Aorta (tissue), 5 donors: Measurements from ENCODE around the gene ZNF280D. TPM values are rescaled to one million over a fixed set of nuclear protein-coding genes. Genes with fewer than 3 reads are reported as not detected.
A peak's percentile ranks its signal among the peaks of the same experiment; 100 is the strongest.

Experiments used
- ATAC-seq: fragments of 200-7000 bp; cut with Tn5 transposase; one replicate; pipeline ENCODE4 v1.9.1; 2022; ENCODE audit warnings: moderate library complexity; ENCODE audit not compliant: low FRiP score
- DNase-seq, 2 donors: peaks; one replicate each; pipeline ENCODE4 v3.0.0-alpha.2; 2020
- H3K27ac ChIP-seq, 2 donors: one replicate each; pipeline ENCODE4 v1.5.1; 2013; ENCODE audit warnings: low read length in 2 of 2, mild to moderate bottlenecking in 2 of 2, moderate library complexity in 2 of 2, control low read depth in 1 of 2, inconsistent platforms in 1 of 2, low read depth in 1 of 2
- H3K27me3 ChIP-seq, 2 donors: one replicate each; pipeline ENCODE4 v1.6.1; 2013; ENCODE audit warnings: control low read depth in 1 of 2, low read length in 1 of 2, mild to moderate bottlenecking in 1 of 2, moderate library complexity in 1 of 2; ENCODE audit not compliant: insufficient read depth in 2 of 2, control insufficient read depth in 1 of 2
- H3K36me3 ChIP-seq, 2 donors: one replicate each; pipeline ENCODE4 v1.6.1; 2013; ENCODE audit warnings: control low read depth in 1 of 2, low read length in 1 of 2, mild to moderate bottlenecking in 1 of 2; ENCODE audit not compliant: insufficient read depth in 2 of 2, control insufficient read depth in 1 of 2
- H3K4me1 ChIP-seq, 2 donors: one replicate each; pipeline ENCODE4 v1.6.1; 2013; ENCODE audit warnings: low read length in 2 of 2, control low read depth in 1 of 2, mild to moderate bottlenecking in 1 of 2, moderate library complexity in 1 of 2; ENCODE audit not compliant: insufficient read depth in 2 of 2, control insufficient read depth in 1 of 2
- H3K4me3 ChIP-seq, 2 donors: one replicate each; pipeline ENCODE4 v1.5.1; 2013; ENCODE audit warnings: low read length in 2 of 2, control low read depth in 1 of 2, mild to moderate bottlenecking in 1 of 2
- H3K9me3 ChIP-seq: one replicate; pipeline ENCODE4 v1.6.1; 2013; ENCODE audit warnings: mild to moderate bottlenecking, low read length; ENCODE audit not compliant: control insufficient read depth
- WGBS, 2 donors: extraction: QIAGEN DNeasy Blood & Tissue Kit; methylation state at CpG; one replicate each; pipeline ENCODE4 v1.1.7; 2013; 5-methylcytosine and 5-hydroxymethylcytosine counted together
- intact Hi-C, 2 donors: fragments of 100-400 bp; cut with DNase I; formaldehyde crosslinking; loops; one replicate each; pipeline versions ENCODE4 v1.14.2 to v1.15.0; 2022
- polyA plus RNA-seq, 2 donors: library from polyadenylated mRNA; stranded (reverse); fragments of 200-250 nt; gene quantifications; one replicate each; pipeline ENCODE4 v1.2.3, GENCODE V29; 2013
- total RNA-seq, 2 donors: library from RNA; stranded (reverse); fragmentation: NEBNext Ultra II Directional; extraction: Animal tissue kit (Norgen Biotek cat#: 25700); gene quantifications; one replicate each; pipeline ENCODE4 v1.2.1, GENCODE V29; 2021
- donor health status: healthy with polysubstance abuse.
- donor health status: Bipolar disorder and iron deficiency.
- donor health status: DM: no; HTN: no; CAD: no.
- donor health status: DM: no; HTN: no; CAD: no.
- donor health status: DM: yes; HTN: yes; CAD: no.

ZNF280D gene
- total and polyA plus RNA-seq, 4 donors = 15.0 to 90.8 (median 45.0) TPM

GRCh38 chr15:56739474-56739873 lies 6.2 kb upstream of the ZNF280D start:
- no peak for ATAC-seq
- no peaks in the 10 kb centered on the region for H3K27me3 ChIP-seq
- 83 to 90% methylated on average over 4 of the region's 4 CpGs for WGBS, 2 donors
- intact Hi-C loops = loop anchor here in 1 of 2 donors (10.0 kb wide), 1 partner anchor 55 kb away; no protein-coding TSS in a partner anchor
- H3K4me3 ChIP-seq = no peak overlapping the region
- H3K9me3 ChIP-seq = no peaks in the 10 kb centered on the region
- DNase-seq = no peak
- H3K36me3 ChIP-seq = no peaks in the 10 kb centered on the region
- H3K4me1 ChIP-seq = no peaks in the 10 kb centered on the region
- H3K27ac ChIP-seq = no peak overlapping the region

DNA sequence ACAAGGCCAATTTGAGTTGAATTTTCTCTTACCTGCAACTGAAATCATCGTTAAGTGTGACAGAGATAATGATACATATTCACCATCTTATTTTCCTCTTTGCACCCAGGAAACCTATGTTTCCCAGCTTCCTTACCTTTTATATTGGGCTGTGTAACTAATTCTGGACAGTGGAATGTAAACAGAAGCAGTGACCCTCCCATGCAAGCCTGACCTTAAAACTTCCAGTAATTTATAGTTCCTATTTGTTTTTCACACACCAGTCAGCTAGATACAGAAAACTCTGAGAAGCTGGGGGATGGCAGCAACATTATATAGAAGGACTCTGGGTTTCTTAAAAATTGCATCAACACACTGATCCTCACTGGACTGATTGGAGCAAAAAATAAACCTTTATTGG lies 4.5 kb upstream of the ZNF280D start:
- Histone ChIP-seq H3K4me3 (no peak overlapping the region), H3K36me3 (no peaks in the 10 kb centered on the region), H3K27me3 (no peaks in the 10 kb centered on the region), H3K27ac (no peak overlapping the region), H3K9me3 (no peaks in the 10 kb centered on the region), H3K4me1 (no peaks in the 10 kb centered on the region)
- ATAC-seq (no peak), DNase-seq (no peak)
- WGBS, 2 donors = 92 to 97% methylated on average over 1 of the region's 1 CpG
- intact Hi-C loops = loop anchor here in 1 of 2 donors (10.0 kb wide), 1 partner anchor 57 kb away; no protein-coding TSS in a partner anchor

GRCh38 chr15:56736881-56737707 lies 3.8 kb upstream of the ZNF280D start:
- no peaks in the 10 kb centered on the region for H3K36me3 ChIP-seq
- no peak overlapping the region for H3K4me3 ChIP-seq
- no peaks in the 10 kb centered on the region for H3K4me1 ChIP-seq
- no peak overlapping the region for H3K27ac ChIP-seq
- no peaks in the 10 kb centered on the region for H3K9me3 ChIP-seq
- WGBS, 2 donors = 73% methylated on average over 5 of the region's 5 CpGs
- H3K27me3 ChIP-seq = no peaks in the 10 kb centered on the region
- no peak for DNase-seq
- intact Hi-C loops = loop anchor here in 1 of 2 donors (10.0 kb wide), 1 partner anchor 58 kb away; no protein-coding TSS in a partner anchor
- no peak for ATAC-seq

DNA sequence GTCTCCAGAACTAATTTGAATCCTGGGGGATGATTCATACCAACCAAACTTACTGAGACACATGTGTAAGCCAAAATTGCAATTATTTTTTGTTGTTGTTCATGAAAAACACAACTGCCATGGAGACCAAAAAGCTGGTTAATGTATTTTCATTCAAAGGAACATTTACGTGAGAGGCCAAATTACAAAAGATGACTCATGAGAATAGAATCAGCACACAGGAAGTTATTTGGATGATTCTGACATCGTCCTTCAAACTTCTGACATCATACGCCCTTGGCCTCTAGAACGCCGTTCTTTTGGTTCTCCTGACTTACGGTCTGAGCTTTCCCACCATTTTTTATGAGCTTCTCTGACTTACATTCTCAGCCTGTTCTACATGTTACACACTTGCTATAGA lies 3.0 kb upstream of the ZNF280D start:
- Histone ChIP-seq H3K9me3 (no peaks in the 10 kb centered on the region), H3K4me3 (no peak overlapping the region), H3K4me1 (peaks cover under 1 to 3% of the 10 kb centered on the region in 2 donors), H3K36me3 (no peaks in the 10 kb centered on the region), H3K27ac (no peak overlapping the region), H3K27me3 (no peaks in the 10 kb centered on the region)
- 31 to 39% methylated on average over 6 of the region's 6 CpGs for WGBS, 2 donors
- DNase-seq = no peak
- ATAC-seq = no peak
- intact Hi-C loops = loop anchor here in 1 of 2 donors (10.0 kb wide), 1 partner anchor 58 kb away; no protein-coding TSS in a partner anchor

GRCh38 chr15:56735589-56735988 lies 2.3 kb upstream of the ZNF280D start:
- intact Hi-C loops = loop anchor here in 1 of 2 donors (10.0 kb wide), 1 partner anchor 59 kb away; no protein-coding TSS in a partner anchor
- no peaks in the 10 kb centered on the region for H3K36me3 ChIP-seq
- H3K27ac ChIP-seq = no peak overlapping the region
- ATAC-seq = no peak
- peaks cover 3 to 4% of the 10 kb centered on the region in 2 donors for H3K4me1 ChIP-seq
- no peaks in the 10 kb centered on the region for H3K27me3 ChIP-seq
- DNase-seq = no peak
- no peaks in the 10 kb centered on the region for H3K9me3 ChIP-seq
- WGBS, 2 donors = 59 to 61% methylated on average over 3 of the region's 3 CpGs
- no peak overlapping the region for H3K4me3 ChIP-seq

DNA sequence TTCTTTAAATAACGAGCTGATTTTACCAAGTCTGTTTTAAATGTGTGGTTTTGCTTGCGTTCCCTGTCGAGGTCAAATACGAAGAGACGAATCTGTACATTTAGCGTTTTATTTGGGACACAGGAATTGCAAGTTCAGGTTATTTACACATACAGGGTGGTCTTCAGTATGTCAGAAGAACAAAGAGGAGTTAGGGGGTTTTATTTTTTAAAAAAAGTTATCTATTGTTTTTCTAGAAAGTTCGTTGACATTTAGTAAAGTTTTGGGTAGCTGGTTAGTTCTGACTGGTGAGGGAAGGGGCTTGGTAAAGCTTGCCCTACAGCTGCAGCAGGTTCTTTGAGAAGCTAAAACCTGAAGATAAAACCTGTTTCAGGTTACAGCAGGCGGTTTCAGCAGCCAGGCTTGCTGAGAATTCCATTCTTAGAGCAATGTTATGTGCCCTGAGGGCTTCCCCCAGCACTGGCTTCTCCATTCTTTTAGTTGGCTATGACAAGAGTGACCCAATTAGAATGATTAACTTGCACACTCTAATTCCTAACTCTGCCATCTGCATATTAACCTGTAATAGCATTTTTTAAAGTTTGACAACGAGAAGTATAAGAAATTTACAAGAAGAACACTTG lies 815 bp upstream of the ZNF280D start:
- Histone ChIP-seq H3K27ac (no peak overlapping the region), H3K9me3 (no peaks in the 10 kb centered on the region), H3K4me3 (no peak overlapping the region), H3K4me1 (peaks cover 3 to 4% of the 10 kb centered on the region in 2 donors), H3K36me3 (no peaks in the 10 kb centered on the region), H3K27me3 (no peaks in the 10 kb centered on the region)
- intact Hi-C loops = loop anchor here in 1 of 2 donors (5.0 to 10.0 kb wide), 2 partner anchors 61 to 153 kb away; no protein-coding TSS in a partner anchor
- 87 to 89% methylated on average over 9 of the region's 9 CpGs for WGBS, 2 donors
- no peak for ATAC-seq
- no peak for DNase-seq

GRCh38 chr15:56732886-56733135 lies 498 bp downstream of the ZNF280D start:
- H3K4me1 ChIP-seq = peaks cover 3 to 4% of the 10 kb centered on the region in 2 donors
- H3K27me3 ChIP-seq = no peaks in the 10 kb centered on the region
- no peak for ATAC-seq
- peak overlapping the region; percentile 74 to 86 for H3K4me3 ChIP-seq
- intact Hi-C loops = loop anchor here in 1 of 2 donors (5.0 to 10.0 kb wide), 2 partner anchors 62 to 154 kb away; no protein-coding TSS in a partner anchor
- no peaks in the 10 kb centered on the region for H3K36me3 ChIP-seq
- H3K9me3 ChIP-seq = no peaks in the 10 kb centered on the region
- peak overlapping the region; percentile 96 to 100 for H3K27ac ChIP-seq
- DNase-seq = no peak
- WGBS, 2 donors = 0 to 2% methylated on average over 8 of the region's 8 CpGs

DNA sequence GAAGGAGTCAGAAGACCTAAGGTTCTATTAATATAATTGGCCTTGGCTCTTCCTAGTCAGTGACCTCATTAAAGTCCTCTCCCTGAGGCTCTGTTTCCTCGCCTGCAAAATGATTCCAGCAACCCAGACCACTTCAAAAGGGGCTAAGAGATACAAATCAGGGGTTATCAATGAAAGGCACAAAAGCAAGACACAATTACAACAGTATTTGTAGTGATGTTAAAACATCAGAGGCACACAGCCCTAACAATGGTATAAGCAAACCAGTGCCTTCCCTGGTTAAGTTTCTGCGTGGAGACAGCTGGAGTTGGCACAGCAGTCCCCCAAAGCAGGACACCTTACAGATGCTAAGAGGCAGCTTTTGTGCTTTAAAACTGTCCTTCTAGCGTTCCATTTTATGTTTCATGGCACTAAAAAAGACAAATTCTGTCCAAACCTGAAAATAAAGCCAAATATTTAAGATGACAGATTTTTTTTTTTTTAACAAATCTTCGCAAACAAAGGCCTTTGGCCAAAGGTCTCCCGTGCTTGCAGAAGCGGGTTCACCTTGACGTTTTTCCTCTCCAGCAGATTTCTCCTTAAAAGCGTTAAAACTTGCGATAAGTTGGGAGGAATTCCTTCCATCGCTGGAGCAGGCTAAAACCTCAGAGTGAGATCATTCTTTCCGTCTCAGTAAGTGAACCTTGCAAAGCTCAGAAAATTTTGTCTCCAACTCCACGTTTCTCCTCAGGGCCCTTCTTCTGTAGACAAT lies 999 bp downstream of the ZNF280D start:
- Histone ChIP-seq H3K27ac (peak overlapping the region; percentile 96 to 100), H3K4me1 (peaks cover 3 to 6% of the 10 kb centered on the region in 2 donors), H3K36me3 (no peaks in the 10 kb centered on the region), H3K4me3 (peak overlapping the region; percentile 74 to 86), H3K9me3 (no peaks in the 10 kb centered on the region), H3K27me3 (no peaks in the 10 kb centered on the region)
- intact Hi-C loops = loop anchor here in 1 of 2 donors (5.0 to 10.0 kb wide), 2 partner anchors 62 to 155 kb away; no protein-coding TSS in a partner anchor
- 1 to 2% methylated on average over 12 of the region's 12 CpGs for WGBS, 2 donors
- peak; percentile 9 for ATAC-seq
- DNase-seq = no peak
